Measurements from ENCODE around the gene DISP2. TPM values are rescaled to one million over a fixed set of nuclear protein-coding genes. Genes with fewer than 3 reads are reported as not detected.
A peak's percentile ranks its signal among the peaks of the same experiment; 100 is the strongest.

The DISP2 gene
- total RNA-seq, 1 donor from 2014 or later = under 0.01 TPM

- DNase-seq (ENCODE audit: low read depth) (no peak), FAIRE-seq (peak; percentile 60)
- no peaks in the 10 kb centered on the region for H3K36me3 ChIP-seq (ENCODE audit: control insufficient read depth, insufficient read depth, low read length)
- peak overlapping the region; percentile 31 for H3K4me3 ChIP-seq (ENCODE audit: low read depth, low read length)
- TF ChIP-seq CTCF (IDR thresholded peaks at IDR 0.05; ENCODE audit: insufficient read depth, low read length, severe bottlenecking) = no peak
- peaks cover 1% of the 10 kb centered on the region for H3K27me3 ChIP-seq (ENCODE audit: control insufficient read depth, insufficient read depth, low read length)
Observed at GRCh38 chr15:40358471-40359353, 693 bp downstream of the DISP2 start.

GRCh38 chr15:40360015-40360414 lies 2.0 kb downstream of the DISP2 start:
- Histone ChIP-seq H3K4me3 (ENCODE audit: low read depth, low read length) (no peak overlapping the region), H3K27me3 (ENCODE audit: control insufficient read depth, insufficient read depth, low read length) (no peaks in the 10 kb centered on the region), H3K36me3 (ENCODE audit: control insufficient read depth, insufficient read depth, low read length) (no peaks in the 10 kb centered on the region)
- no peak for FAIRE-seq
- peak; percentile 72 for DNase-seq (ENCODE audit: low read depth)
- no peak for TF ChIP-seq CTCF (IDR thresholded peaks at IDR 0.05; ENCODE audit: insufficient read depth, low read length, severe bottlenecking)

GRCh38 chr15:40361640-40362039 lies 3.6 kb downstream of the DISP2 start:
- no peaks in the 10 kb centered on the region for H3K36me3 ChIP-seq (ENCODE audit: control insufficient read depth, insufficient read depth, low read length)
- H3K4me3 ChIP-seq (ENCODE audit: low read depth, low read length) = no peak overlapping the region
- TF ChIP-seq CTCF (IDR thresholded peaks at IDR 0.05; ENCODE audit: insufficient read depth, low read length, severe bottlenecking) = no peak
- no peaks in the 10 kb centered on the region for H3K27me3 ChIP-seq (ENCODE audit: control insufficient read depth, insufficient read depth, low read length)
- FAIRE-seq (no peak), DNase-seq (ENCODE audit: low read depth) (no peak)

GRCh38 chr15:40363611-40364010 lies 5.6 kb downstream of the DISP2 start:
- H3K36me3 ChIP-seq (ENCODE audit: control insufficient read depth, insufficient read depth, low read length) = no peaks in the 10 kb centered on the region
- H3K4me3 ChIP-seq (ENCODE audit: low read depth, low read length) = no peak overlapping the region
- DNase-seq (ENCODE audit: low read depth) = no peak
- H3K27me3 ChIP-seq (ENCODE audit: control insufficient read depth, insufficient read depth, low read length) = no peaks in the 10 kb centered on the region
- TF ChIP-seq CTCF (IDR thresholded peaks at IDR 0.05; ENCODE audit: insufficient read depth, low read length, severe bottlenecking) = no peak
- no peak for FAIRE-seq

- DNase-seq (ENCODE audit: low read depth) (no peak), FAIRE-seq (no peak)
- Histone ChIP-seq H3K36me3 (ENCODE audit: control insufficient read depth, insufficient read depth, low read length) (no peaks in the 10 kb centered on the region), H3K4me3 (ENCODE audit: low read depth, low read length) (no peak overlapping the region), H3K27me3 (ENCODE audit: control insufficient read depth, insufficient read depth, low read length) (no peaks in the 10 kb centered on the region)
- TF ChIP-seq CTCF (IDR thresholded peaks at IDR 0.05; ENCODE audit: insufficient read depth, low read length, severe bottlenecking) = no peak
Observed at GRCh38 chr15:40364251-40364650, 6.2 kb downstream of the DISP2 start.

Data from bronchial epithelial cell (primary cell).